SK-N-SH (cell line): Measurements from ENCODE around the gene ARHGEF4.

ENCODE experiments used
- CTCF ChIP-seq: fragments of 200-600 bp; sonication (generic); IDR thresholded peaks from 2 replicates; pipeline ENCODE4 v1.6.1; 2017; ENCODE audit warnings: antibody characterized with exemption, mild to moderate bottlenecking, moderate library complexity
- EP300 ChIP-seq, 2 experiments: IDR thresholded peaks; 2 replicates each; pipeline versions ENCODE4 v1.4.0 to v1.6.1; 2012; ENCODE audit warnings: borderline replicate concordance in 1 of 2, low read depth in 1 of 2, low read length in 1 of 2
- NFIC ChIP-seq: IDR thresholded peaks from 2 replicates; pipeline ENCODE4 v1.4.0; 2012; ENCODE audit warnings: borderline replicate concordance
- POLR2AphosphoS5 ChIP-seq: IDR thresholded peaks from 2 replicates; pipeline ENCODE4 v1.6.1; 2012; ENCODE audit warnings: low read depth, low read length
- RAD21 ChIP-seq: IDR thresholded peaks from 2 replicates; pipeline ENCODE4 v1.6.1; 2012; ENCODE audit warnings: mild to moderate bottlenecking, low read length
- RCOR1 ChIP-seq: fragments of 150-350 bp; IDR thresholded peaks from 2 replicates; pipeline ENCODE4 v1.6.1; 2017; ENCODE audit warnings: antibody characterized with exemption, low read length
- SMC3 ChIP-seq: IDR thresholded peaks from 2 replicates; pipeline ENCODE4 v1.6.1; 2012; ENCODE audit warnings: low read depth, low read length, improper control_type of control experiment
- TAF1 ChIP-seq: IDR thresholded peaks from 2 replicates; pipeline ENCODE4 v1.6.1; 2012; ENCODE audit warnings: low read depth, mild to moderate bottlenecking, low read length, moderate library complexity, borderline replicate concordance
- TEAD4 ChIP-seq: IDR thresholded peaks from 2 replicates; pipeline ENCODE4 v1.4.0; 2012; ENCODE audit warnings: mild to moderate bottlenecking, borderline replicate concordance; ENCODE audit not compliant: insufficient read depth
- USF2 ChIP-seq: fragments of 150-350 bp; IDR thresholded peaks from 2 replicates; pipeline ENCODE4 v1.6.1; 2017; ENCODE audit warnings: antibody characterized with exemption, low read length, low read depth, borderline replicate concordance
- ZBTB33 ChIP-seq: IDR thresholded peaks from 2 replicates; pipeline ENCODE4 v1.4.0; 2012; ENCODE audit warnings: low read depth, borderline replicate concordance

GRCh38 chr2:130954873-130955272, 118.2 kb downstream of the ARHGEF4 start:
- TF ChIP-seq CTCF (no peak), ZBTB33 (no peak), TEAD4 (no peak), USF2 (no peak), POLR2AphosphoS5 (no peak), NFIC (no peak), EP300 (IDR thresholded peaks at IDR 0.05; ENCODE audit: borderline replicate concordance in 1 of 2, low read depth in 1 of 2, low read length in 1 of 2) (no peak), SMC3 (no peak), TAF1 (no peak), RCOR1 (no peak), RAD21 (no peak)
